Stimulated activated CD8-positive, alpha-beta memory T cell treated with anti-CD3 and anti-CD28 coated beads, Interleukin-4, amount 100 ng/mL, for 4 hours (primary cell): ENCODE data around the gene ARL6IP4.

Source experiments
- DNase-seq, 2 donors: peaks; one replicate each; pipeline ENCODE4 v3.0.0-alpha.2; 2020; ENCODE audit warnings: low read depth in 2 of 2, low spot score in 1 of 2

Gene ARL6IP4

GRCh38 chr12:122977655-122978392, 2.7 kb upstream of the ARL6IP4 start:
- DNase-seq = no peak

GRCh38 chr12:122978507-122978955, 1.9 kb upstream of the ARL6IP4 start:
- DNase-seq = no peak

GRCh38 chr12:122979001-122979907, 1.2 kb upstream of the ARL6IP4 start:
- DNase-seq = no peak

- no peak for DNase-seq
Observed at GRCh38 chr12:122979908-122980182, 636 bp upstream of the ARL6IP4 start.

- DNase-seq = no peak
Observed at GRCh38 chr12:122981036-122981471, 573 bp downstream of the ARL6IP4 start.

- no peak for DNase-seq
Observed at GRCh38 chr12:122981587-122982476, 1.4 kb downstream of the ARL6IP4 start.

GRCh38 chr12:122982477-122982815, 2.0 kb downstream of the ARL6IP4 start:
- DNase-seq = no peak

- DNase-seq = no peak
Observed at GRCh38 chr12:122982963-122983788, 2.7 kb downstream of the ARL6IP4 start.

GRCh38 chr12:122983789-122984515, 3.5 kb downstream of the ARL6IP4 start:
- DNase-seq = no peak

- no peak for DNase-seq
Observed at GRCh38 chr12:122984612-122985337, 4.3 kb downstream of the ARL6IP4 start.

- DNase-seq = no peak
Observed at GRCh38 chr12:122985338-122986257, 5.1 kb downstream of the ARL6IP4 start.

- no peak for DNase-seq
Observed at GRCh38 chr12:122986258-122986871, 5.9 kb downstream of the ARL6IP4 start.

- DNase-seq = no peak
Observed at GRCh38 chr12:122987086-122987951, 6.8 kb downstream of the ARL6IP4 start.

- DNase-seq = no peak
Observed at GRCh38 chr12:122988036-122988435, 7.6 kb downstream of the ARL6IP4 start.

GRCh38 chr12:122988612-122989212, 8.2 kb downstream of the ARL6IP4 start:
- DNase-seq = no peak

- DNase-seq = no peak
Observed at GRCh38 chr12:122989225-122989839, 8.9 kb downstream of the ARL6IP4 start.
